ENCODE data around the gene BMAL2. TPM values are rescaled to one million over a fixed set of nuclear protein-coding genes. Genes with fewer than 3 reads are reported as not detected.

The BMAL2 gene
- total and polyA plus RNA-seq, 2 experiments from 2014 or later, result 5.5 to 18.2 TPM

DNA sequence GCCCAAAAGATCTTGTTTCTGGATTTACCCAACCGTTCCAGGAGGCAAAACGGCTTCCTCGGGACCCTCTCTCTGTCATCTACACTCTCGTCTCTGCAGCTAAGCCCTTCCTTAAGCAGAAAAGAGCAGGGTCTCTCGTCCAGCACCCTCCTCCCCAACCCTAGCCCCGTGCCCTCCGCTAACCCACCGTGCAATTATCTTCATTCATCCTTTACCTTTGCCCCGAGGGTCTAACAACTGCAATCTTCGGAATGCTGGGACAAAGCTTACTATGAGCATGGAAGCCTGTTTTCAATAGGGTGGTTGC, 276 bp upstream of the BMAL2 start (continued):
- TF ChIP-seq, protein P1, sequence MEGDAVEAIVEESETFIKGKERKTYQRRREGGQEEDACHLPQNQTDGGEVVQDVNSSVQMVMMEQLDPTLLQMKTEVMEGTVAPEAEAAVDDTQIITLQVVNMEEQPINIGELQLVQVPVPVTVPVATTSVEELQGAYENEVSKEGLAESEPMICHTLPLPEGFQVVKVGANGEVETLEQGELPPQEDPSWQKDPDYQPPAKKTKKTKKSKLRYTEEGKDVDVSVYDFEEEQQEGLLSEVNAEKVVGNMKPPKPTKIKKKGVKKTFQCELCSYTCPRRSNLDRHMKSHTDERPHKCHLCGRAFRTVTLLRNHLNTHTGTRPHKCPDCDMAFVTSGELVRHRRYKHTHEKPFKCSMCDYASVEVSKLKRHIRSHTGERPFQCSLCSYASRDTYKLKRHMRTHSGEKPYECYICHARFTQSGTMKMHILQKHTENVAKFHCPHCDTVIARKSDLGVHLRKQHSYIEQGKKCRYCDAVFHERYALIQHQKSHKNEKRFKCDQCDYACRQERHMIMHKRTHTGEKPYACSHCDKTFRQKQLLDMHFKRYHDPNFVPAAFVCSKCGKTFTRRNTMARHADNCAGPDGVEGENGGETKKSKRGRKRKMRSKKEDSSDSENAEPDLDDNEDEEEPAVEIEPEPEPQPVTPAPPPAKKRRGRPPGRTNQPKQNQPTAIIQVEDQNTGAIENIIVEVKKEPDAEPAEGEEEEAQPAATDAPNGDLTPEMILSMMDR (conservative IDR thresholded peaks at IDR 0.05; ENCODE audit: low read depth in 2 of 2), result no peak
- TF ChIP-seq POLR2AphosphoS5 (IDR thresholded peaks at IDR 0.05; ENCODE audit: low read depth) (no peak; the same call in 1 of the 2 replicates), EZH2phosphoT487 (IDR thresholded peaks at IDR 0.05; ENCODE audit: unreplicated experiment) (no peak), EZH2 (IDR thresholded peaks at IDR 0.05; ENCODE audit: low read depth, unreplicated experiment) (no peak)

GRCh38 chr12:27333403-27334009, 870 bp downstream of the BMAL2 start:
- Mint-ChIP-seq H3K4me1 (peaks cover 36% of the 10 kb centered on the region), H3K4me3 (peak overlapping the region; percentile 91), H3K27me3 (ENCODE audit: insufficient read depth, low read depth, poor library complexity) (peaks cover 25% of the 10 kb centered on the region), H3K36me3 (ENCODE audit: low read depth) (no peaks in the 10 kb centered on the region), H3K27ac (peak overlapping the region; percentile 60; the same call in 1 of the 2 replicates), H3K9me3 (no peaks in the 10 kb centered on the region)
- ATAC-seq (peak; percentile 23; the same call in 2 of the 3 replicates), DNase-seq (ENCODE audit: low spot score) (peak; percentile 49)
- H3K27ac ChIP-seq (ENCODE audit: low read depth), result no peak overlapping the region
- peaks cover 29% of the 10 kb centered on the region for H3K4me1 ChIP-seq (ENCODE audit: insufficient read depth)
- peaks cover 37% of the 10 kb centered on the region for H3K79me2 ChIP-seq (replicated peaks; ENCODE audit: insufficient read depth)
- peak overlapping the region; percentile 95 for H2AFZ ChIP-seq
- no peaks in the 10 kb centered on the region for H4K20me1 ChIP-seq (replicated peaks; ENCODE audit: insufficient read depth)
- peaks cover 38% of the 10 kb centered on the region for H3K27me3 ChIP-seq (ENCODE audit: insufficient read depth)
- H3K4me2 ChIP-seq, result peak overlapping the region; percentile 99
- no peaks in the 10 kb centered on the region; the same call in 1 of the 2 replicates for H3F3A ChIP-seq (replicated peaks; ENCODE audit: low read depth)
- H3K4me3 ChIP-seq, result peak overlapping the region; percentile 97
- H3K36me3 ChIP-seq (ENCODE audit: insufficient read depth), result no peaks in the 10 kb centered on the region
- no peaks in the 10 kb centered on the region for H3K9me2 ChIP-seq (ENCODE audit: insufficient read depth)
- TF ChIP-seq CREB1 (CRISPR knock-in tag; IDR thresholded peaks at IDR 0.05; ENCODE audit: low read depth) (no peak), ETS1 (IDR thresholded peaks at IDR 0.05) (no peak), NANOG (IDR thresholded peaks at IDR 0.05; ENCODE audit: borderline replicate concordance) (no peak), POLR2AphosphoS5 (IDR thresholded peaks at IDR 0.05; ENCODE audit: low read depth) (no peak), ZNF331 (CRISPR knock-in tag; IDR thresholded peaks at IDR 0.05; ENCODE audit: low read depth) (no peak), STAT1 (IDR thresholded peaks at IDR 0.05; ENCODE audit: unreplicated experiment) (no peak), EZH2phosphoT487 (IDR thresholded peaks at IDR 0.05; ENCODE audit: unreplicated experiment) (no peak)
- TF ChIP-seq, protein P1 (conservative IDR thresholded peaks at IDR 0.05; ENCODE audit: low read depth in 2 of 2), result no peak
- TF ChIP-seq, protein P2, sequence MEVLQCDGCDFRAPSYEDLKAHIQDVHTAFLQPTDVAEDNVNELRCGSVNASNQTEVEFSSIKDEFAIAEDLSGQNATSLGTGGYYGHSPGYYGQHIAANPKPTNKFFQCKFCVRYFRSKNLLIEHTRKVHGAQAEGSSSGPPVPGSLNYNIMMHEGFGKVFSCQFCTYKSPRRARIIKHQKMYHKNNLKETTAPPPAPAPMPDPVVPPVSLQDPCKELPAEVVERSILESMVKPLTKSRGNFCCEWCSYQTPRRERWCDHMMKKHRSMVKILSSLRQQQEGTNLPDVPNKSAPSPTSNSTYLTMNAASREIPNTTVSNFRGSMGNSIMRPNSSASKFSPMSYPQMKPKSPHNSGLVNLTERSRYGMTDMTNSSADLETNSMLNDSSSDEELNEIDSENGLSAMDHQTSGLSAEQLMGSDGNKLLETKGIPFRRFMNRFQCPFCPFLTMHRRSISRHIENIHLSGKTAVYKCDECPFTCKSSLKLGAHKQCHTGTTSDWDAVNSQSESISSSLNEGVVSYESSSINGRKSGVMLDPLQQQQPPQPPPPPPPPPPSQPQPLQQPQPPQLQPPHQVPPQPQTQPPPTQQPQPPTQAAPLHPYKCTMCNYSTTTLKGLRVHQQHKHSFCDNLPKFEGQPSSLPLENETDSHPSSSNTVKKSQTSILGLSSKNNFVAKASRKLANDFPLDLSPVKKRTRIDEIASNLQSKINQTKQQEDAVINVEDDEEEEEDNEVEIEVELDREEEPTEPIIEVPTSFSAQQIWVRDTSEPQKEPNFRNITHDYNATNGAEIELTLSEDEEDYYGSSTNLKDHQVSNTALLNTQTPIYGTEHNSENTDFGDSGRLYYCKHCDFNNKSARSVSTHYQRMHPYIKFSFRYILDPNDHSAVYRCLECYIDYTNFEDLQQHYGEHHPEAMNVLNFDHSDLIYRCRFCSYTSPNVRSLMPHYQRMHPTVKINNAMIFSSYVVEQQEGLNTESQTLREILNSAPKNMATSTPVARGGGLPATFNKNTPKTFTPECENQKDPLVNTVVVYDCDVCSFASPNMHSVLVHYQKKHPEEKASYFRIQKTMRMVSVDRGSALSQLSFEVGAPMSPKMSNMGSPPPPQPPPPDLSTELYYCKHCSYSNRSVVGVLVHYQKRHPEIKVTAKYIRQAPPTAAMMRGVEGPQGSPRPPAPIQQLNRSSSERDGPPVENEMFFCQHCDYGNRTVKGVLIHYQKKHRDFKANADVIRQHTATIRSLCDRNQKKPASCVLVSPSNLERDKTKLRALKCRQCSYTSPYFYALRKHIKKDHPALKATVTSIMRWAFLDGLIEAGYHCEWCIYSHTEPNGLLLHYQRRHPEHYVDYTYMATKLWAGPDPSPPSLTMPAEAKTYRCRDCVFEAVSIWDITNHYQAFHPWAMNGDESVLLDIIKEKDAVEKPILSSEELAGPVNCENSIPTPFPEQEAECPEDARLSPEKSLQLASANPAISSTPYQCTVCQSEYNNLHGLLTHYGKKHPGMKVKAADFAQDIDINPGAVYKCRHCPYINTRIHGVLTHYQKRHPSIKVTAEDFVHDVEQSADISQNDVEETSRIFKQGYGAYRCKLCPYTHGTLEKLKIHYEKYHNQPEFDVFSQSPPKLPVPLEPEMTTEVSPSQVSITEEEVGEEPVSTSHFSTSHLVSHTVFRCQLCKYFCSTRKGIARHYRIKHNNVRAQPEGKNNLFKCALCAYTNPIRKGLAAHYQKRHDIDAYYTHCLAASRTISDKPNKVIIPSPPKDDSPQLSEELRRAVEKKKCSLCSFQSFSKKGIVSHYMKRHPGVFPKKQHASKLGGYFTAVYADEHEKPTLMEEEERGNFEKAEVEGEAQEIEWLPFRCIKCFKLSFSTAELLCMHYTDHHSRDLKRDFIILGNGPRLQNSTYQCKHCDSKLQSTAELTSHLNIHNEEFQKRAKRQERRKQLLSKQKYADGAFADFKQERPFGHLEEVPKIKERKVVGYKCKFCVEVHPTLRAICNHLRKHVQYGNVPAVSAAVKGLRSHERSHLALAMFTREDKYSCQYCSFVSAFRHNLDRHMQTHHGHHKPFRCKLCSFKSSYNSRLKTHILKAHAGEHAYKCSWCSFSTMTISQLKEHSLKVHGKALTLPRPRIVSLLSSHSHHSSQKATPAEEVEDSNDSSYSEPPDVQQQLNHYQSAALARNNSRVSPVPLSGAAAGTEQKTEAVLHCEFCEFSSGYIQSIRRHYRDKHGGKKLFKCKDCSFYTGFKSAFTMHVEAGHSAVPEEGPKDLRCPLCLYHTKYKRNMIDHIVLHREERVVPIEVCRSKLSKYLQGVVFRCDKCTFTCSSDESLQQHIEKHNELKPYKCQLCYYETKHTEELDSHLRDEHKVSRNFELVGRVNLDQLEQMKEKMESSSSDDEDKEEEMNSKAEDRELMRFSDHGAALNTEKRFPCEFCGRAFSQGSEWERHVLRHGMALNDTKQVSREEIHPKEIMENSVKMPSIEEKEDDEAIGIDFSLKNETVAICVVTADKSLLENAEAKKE (CRISPR knock-in tag; IDR thresholded peaks at IDR 0.05), result no peak
